ENCODE results near the gene LIMA1. TPM values are rescaled to one million over a fixed set of nuclear protein-coding genes. Genes with fewer than 3 reads are reported as not detected.
"Not testable (repeated sequence)": the region's sequence is repeated elsewhere in the genome, so short reads cannot be mapped to it uniquely, and the experiment has no call there.

Gene LIMA1
- total RNA-seq = 12.6 TPM

DNA sequence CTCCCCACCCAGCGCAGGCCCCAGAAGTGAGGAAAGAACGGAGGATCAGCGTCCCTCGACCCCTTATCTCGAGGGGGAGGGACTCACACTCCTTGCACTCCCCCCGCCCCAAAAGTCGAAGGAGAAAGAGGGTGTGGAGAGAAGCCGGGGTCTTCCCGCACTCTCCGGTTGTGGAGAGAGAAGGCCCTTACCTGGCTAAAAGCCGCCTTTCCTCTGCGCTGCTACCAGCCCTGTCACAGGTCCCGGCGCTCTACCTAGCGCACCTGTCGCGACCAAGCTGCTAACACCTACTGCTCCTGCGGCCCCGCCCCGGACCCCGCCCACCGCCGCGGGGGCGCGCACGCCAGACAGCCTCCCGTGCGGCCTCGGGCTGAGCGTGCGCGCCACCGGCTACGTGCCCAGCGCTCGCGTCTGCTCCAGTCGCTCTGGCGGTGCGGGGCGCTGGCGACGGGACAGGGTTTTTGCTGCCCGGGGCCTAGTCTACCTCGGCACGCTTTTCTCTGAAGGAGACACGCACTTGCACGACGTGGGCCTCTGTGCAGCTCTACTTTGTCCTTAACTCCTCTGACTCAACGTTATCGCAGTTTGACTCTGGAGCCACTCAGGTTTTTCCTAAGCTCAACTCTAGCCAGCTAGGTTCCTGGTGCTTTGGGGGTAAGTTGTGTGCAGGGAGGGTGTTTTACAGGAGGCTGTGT, at the start of gene LIMA1:
Gene LIMA1, minus strand, starts transcription at position 292 of the 695 bp plus-strand sequence. CDS start 34,769 bp downstream, outside the sequence.
- DNase-seq (ENCODE audit: low spot score in 2 of 2) (peak; percentile 85 to 91), FAIRE-seq (no peak)

DNA sequence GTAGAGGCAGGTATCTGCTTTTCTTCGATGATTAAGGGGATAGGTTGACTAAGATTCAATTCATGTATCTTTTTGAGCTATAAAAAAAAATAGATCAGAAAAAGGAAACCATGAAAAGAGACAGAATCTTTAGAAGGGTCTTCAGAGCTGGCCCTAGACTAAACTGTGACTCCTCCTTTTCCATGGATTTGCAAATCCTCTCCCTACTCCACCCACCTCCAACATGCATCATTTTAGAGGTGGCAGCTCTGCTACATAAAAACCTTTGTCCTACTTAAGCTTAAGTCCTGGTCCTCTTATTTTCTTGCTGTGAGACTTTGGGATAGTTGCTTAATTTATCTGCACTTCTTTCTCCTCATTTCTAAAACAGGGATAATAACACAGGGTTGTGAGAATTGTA, 48.4 kb upstream of the LIMA1 start:
- DNase-seq (ENCODE audit: low spot score in 2 of 2) (no peak), FAIRE-seq (no peak)

DNA sequence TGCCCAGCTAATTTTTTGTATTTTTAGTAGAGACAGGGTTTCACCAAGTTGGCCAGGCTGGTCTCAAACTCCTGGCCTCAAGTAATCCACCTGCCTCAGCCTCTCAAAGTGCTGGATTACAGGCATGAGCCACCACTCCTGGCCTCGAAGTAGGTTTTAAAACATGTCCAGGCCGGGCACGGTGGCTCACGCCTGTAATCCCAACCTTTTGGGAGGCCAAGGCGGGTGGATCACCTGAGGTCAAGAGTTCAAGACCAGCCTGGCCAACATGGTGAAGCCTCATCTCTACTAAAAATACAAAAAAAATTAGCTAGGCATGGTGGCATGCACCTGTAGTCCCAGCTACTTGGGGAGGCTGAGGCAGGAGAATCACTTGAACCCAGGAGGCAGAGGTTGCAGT, 45.3 kb upstream of the LIMA1 start:
- not testable (repeated sequence) for DNase-seq (ENCODE audit: low spot score in 2 of 2); FAIRE-seq

DNA sequence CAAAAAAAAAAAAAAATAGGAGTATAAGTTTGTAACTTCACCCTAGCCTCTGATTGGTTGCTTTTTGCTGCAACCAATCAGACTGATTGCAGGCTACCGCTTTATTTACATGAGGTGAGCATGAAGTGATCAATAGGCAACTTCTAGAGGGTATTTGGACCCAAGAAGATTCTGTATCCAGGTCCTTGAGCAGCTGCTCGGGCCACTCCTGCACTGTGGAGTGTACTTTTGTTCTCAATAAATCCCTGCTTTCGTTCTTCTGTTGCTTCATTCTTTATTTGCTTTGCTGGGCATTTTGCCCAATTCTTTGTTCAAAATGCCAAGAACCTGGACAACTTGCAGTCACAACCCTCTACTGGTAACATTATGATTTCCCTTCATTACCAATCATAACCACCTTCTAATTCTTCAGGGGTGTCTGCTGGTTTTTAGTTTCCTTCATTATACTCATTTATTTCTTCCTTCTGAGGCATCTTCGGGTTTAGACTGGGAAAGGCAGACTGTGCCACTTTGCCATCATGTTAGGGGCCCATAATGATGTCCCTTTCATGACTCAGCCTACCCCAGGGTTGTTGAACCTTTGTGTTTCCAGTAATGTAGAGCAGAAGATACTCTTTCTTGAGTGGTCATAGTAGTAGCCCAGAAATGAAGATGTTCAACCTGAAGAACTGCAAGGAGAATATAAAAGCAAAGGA, 43.4 kb upstream of the LIMA1 start:
- FAIRE-seq = no peak
- DNase-seq (ENCODE audit: low spot score in 2 of 2) = no peak

DNA sequence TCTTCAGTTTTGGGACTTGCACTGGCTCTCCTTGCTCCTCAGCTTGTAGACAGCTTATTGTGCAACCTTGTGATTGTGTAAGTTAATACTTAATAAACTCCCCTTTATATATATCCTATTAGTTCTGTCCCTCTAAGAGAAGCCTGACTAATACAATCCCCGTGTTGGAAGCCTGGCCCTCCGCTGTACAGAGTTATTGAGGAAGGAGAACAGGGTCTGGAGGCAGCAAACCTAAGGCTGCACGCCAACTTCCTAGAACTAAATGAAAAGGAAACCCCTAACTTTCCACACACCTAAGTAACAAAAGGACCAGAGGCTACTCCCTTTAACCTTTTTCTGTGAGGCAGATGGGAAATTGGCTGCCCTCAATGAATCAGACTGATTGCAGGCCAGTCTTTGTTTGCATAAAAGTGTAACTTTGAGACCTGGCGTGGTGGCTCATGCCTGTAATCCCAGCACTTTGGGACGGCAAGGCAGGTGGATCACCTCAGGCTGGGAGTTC, 42.6 kb upstream of the LIMA1 start:
- FAIRE-seq (no peak), DNase-seq (ENCODE audit: low spot score in 2 of 2) (no peak)

DNA sequence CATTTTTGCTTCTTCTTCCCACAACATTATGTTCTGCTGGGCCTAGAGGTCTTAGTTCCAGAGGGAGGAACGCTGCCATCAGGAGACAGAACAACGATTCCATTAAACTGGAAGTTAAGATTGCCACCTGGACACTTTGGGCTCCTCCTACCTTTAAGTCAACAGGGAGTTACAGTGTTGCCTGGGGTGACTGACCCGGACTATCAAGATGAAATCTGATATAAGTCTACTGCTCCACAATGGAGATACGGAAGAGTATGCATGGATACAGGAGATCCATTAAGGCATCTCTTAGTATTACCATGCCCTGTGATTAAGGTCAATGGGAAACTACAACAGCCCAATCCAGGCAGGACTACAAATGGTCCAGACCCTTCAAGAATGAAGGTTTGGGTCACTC, 41.5 kb upstream of the LIMA1 start:
- not testable (repeated sequence) for DNase-seq (ENCODE audit: low spot score in 2 of 2); FAIRE-seq

DNA sequence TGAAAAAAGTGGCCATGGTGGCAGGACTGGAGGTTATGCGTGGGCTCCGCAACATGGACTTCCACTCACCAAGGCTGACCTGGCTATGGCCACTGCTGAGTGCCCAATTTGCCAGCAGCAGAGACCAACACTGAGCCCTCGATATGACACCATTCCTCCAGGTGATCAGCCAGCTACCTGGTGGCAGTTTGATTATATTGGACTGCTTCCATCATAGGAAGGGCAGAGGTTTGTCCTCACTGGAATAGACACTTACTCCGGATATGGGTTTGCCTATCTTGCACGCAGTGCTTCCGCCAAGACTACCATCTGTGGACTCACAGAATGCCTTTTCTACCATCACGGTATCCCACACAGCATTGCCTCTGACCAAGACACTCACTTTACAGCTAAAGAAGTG, 40.8 kb upstream of the LIMA1 start:
- FAIRE-seq; DNase-seq (ENCODE audit: low spot score in 2 of 2): not testable (repeated sequence)

DNA sequence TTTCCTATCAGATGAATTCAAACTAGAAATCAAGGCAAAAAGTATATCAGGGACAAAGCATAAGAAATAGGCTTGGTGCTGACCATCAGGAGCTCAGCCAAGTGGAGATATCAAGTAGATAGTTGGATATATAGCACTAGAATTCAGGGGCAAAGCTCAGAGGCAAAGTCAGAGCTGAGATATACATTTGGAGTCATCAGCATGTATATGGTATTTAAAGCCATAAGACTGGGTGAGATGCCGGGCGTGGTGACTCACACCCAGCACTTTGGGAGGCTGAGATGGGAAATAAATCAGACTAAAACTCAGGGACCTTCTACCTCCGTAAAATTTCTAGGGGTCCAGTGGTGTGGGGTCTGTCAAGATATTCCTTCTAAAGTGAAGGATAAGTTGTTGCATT, 38.9 kb upstream of the LIMA1 start:
- FAIRE-seq (no peak), DNase-seq (ENCODE audit: low spot score in 2 of 2) (no peak)

DNA sequence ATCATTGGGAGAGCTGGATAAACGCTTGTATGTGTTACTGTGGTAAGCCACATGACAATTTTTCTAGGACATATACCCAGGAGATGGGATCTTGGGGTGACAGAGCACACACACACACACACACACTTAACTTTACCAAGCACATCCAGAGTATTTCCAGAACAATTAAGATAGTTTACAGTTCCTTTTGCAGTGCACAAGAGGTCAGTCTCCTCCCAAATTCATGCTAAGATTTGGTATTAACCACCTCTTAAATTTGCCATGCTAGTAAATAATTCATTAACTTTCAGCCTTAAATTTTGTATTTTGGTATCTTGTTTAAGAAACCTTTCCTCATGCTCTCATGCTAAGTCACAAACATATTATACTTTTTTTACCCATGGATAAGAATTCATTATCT, 33.9 kb upstream of the LIMA1 start:
- DNase-seq (ENCODE audit: low spot score in 2 of 2) (no peak), FAIRE-seq (no peak)

DNA sequence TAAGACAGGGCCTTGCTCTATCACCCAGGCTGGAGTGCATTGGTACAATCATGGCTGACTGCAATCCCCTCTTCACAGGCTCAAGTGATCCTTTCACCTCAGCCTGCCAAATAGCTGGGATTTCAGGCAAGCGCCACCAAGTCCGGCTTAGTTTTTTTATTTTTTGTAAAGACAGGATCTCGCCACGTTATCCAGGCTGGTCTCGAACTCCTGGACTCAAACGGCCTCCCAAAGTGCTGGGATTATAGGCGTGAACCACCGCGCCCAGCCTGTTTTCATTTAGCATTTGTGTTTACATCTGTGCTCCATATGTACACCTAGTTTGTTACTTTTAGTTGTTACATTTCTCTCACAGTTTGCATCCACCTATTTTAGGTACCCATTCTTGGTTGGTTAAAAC, 32.5 kb upstream of the LIMA1 start:
- FAIRE-seq = no peak
- DNase-seq (ENCODE audit: low spot score in 2 of 2) = no peak

DNA sequence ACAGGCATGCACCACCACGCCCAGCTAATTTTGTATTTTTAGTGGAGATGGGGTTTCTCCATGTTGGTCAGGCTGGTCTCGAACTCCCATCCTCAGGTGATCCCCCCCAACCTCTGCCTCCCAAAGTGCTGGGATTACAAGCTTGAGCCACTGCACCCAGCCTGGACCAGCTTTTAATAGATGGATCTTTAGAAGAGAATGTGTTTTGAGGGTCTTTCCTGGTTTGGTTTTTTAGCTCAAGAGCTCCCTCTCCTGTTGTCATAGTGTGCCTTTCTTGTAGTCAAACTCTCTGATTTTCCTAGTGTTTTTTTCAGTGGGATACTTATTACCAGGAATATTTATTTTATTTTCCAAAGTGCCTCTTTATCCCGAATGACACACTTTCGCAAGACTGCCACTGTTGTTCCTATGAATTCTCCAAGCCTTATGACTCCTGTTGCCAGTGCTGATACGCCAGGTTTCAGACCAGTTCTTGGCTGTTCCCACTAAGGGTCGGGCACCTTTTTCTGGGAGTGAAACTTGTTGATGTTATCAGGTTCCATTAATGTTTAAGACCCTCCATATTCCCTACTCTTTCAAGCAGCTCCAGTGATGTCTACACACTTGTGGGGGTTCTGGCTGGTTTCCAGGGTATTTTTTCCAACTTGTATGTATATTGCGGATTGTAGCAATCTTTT, 31.5 kb upstream of the LIMA1 start:
- peak in 1 of 2 donors; percentile 39 for DNase-seq (ENCODE audit: low spot score in 2 of 2)
- FAIRE-seq = no peak

DNA sequence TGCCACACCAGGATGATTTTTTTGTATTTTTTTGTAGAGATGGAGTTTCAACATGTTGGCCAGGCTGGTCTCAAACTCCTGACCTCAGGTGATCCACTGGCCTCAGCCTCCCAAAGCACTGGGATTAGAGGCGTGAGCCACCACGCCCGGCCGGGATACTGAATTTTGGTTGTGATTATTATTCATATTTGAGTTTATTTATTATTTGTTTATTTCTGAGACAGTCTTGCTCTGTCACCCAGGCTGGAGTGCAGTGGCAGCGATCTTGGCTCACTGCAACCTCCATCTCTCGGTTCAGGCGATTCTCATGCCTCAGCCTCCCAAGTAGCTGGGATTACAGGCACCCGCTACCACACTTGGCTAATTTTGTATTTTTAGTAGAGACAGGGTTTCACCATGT, 30.7 kb upstream of the LIMA1 start:
- FAIRE-seq; DNase-seq (ENCODE audit: low spot score in 2 of 2): not testable (repeated sequence)

DNA sequence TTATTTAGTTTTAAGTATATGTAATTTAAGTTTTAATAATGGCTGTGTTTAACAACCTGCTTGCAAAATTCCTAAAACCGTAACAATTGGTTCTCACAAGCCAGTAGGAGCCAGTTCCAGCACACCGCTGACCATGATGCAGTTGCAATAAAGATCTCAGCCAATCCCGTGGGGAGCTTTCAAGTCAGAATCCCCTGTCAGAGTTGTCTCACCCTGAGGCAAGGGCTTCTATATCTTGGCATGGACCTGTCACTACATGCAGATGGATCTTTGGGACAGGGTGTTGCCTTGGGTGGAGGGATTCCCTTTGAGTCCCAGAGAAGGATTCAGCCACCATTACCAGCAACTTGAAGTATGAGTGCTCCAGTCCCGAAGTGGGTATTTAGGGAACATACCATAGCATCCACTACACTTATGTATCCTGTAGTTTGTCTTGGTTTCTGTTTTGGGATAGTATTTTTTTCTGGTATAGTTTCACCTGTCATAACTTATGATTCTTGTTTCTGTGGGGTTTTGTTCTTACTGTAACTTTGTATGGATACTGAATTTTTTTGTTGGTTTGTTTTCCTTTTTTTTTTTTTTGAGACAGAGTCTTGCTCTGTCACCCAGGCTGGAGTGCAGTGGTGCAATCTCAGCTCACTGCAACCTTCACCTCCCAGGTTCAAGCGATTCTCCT, 30.1 kb upstream of the LIMA1 start:
- FAIRE-seq = no peak
- no peak for DNase-seq (ENCODE audit: low spot score in 2 of 2)

DNA sequence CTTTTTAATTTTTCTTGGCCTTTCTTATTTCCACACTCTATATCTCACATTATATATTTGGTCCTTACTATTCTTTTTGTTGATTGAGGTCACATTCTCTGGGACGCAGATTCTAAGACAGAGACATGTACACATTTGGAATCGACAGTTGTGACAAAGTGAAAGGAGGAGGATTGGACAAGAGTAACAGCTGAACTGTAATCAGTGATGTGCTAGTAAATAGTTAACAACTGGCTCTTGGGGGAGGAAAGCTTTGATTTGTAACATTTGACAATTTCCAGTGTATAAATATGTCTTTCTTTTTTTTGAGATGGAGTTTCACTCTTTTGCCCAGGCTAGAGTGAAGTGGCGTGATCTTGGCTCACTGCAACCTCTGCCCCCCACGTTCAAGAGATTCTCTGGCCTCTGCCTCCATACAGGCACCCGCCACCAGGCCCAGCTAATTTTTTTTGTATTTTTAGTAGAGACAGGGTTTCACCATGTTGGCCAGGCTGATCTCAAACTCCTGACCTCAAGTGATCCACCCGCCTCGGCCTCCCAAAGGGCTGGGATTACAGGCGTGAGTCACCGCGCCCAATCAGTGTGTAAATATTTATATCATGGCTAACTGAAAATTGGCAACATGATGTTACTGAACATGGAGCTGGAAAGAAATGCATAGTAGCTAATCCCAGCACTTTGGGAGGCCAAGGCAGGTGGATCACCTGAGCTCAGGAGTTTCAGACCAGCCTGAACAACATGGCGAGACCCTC, 28.7 kb upstream of the LIMA1 start:
- not testable (repeated sequence) for DNase-seq (ENCODE audit: low spot score in 2 of 2); FAIRE-seq

DNA sequence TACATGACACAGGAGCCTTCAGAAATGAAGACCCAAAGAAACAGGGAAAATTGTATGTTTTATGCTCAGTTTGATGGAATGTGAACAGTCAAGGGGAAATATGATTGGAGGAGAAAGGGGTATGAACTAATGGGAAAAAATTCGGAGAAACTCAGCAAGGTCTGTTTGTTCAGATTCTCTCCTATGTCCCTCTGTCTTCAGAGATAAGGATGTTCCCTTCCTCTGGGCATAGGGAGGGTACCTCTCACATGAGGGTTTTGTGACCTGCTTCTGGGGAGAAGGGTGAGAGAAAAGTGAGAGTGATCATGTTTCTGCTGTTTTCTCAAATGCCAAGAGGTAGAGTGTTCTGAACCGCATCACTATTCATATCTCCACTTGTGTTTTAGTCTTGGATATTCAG, 26.6 kb upstream of the LIMA1 start:
- no peak for DNase-seq (ENCODE audit: low spot score in 2 of 2)
- FAIRE-seq = no peak

DNA sequence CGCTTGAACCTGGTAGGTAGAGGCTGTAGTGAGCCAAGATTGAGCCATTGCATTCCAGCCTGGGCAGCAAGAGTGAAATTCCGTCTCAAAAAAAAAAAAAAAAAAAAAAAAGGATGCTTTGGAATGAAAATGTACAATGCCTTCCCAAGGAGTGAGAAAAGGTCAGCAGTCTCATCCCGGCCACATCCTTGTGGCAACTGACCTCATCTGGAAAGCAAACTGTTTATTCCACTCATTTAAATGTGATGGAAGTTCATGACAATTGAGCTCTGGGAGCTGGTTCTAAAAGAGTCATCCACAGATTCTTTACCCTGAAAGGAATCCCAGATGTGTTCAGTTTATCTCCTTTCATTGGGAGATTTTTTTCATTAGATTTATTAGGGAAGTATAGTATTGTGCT, 19.4 kb upstream of the LIMA1 start:
- DNase-seq (ENCODE audit: low spot score in 2 of 2) (no peak), FAIRE-seq (no peak)

DNA sequence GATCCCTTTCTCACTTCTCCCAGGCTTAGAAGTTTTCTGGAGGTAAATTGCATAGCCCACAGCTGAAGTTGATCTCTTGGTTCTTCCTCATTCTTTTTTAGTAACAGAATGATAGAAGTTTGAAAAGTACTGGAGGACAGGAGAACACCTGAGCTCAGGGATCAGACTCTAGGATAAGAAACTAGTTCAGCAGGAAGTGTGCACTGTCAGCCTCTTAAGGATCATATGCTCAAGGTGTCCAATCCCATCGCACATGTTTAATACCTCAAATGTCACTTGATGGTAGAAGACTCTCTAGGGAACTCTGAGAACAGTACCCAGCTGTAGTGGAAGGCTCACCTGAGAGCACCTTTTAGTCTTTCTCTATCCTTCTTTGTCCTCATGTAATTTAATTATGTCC, 14.7 kb upstream of the LIMA1 start:
- FAIRE-seq = no peak
- DNase-seq (ENCODE audit: low spot score in 2 of 2) = no peak

DNA sequence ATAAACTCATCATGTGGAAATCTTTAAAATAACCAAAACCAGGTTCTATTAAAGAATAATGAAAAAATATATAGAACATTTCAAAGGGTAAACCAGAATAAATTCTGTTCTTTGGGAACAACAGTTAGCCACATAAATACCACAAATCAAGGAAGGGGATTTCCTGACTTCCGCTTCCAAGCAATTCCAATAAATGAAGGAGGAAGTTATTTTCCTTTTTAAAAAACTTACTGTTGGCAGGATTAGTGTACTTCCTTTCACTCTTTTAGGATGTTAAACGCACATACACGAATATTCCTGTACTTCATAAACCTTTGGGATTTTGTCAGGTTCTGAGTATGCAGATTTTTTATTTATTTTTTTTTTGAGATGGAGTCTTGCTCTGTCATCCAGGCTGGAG, 13.7 kb upstream of the LIMA1 start:
- FAIRE-seq (no peak), DNase-seq (ENCODE audit: low spot score in 2 of 2) (no peak)

DNA sequence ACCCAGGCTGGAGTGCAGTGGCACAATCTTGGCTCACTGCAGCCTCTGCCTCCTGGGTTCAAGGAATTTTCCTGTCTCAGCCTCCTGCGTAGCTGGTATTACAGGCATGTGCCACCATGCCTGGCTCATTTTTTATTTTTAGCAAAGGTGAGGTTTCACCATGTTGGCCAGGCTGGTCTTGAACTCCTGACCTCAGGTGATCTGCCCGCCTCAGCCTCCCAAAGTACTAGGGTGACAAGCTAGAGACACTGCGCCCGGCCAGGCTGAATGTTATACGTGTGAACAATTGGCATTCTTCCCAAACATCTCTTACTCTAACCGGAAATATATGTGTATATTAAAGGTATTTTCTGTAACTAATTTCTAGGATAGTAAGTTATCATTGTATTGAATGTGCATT, 13.2 kb upstream of the LIMA1 start:
- FAIRE-seq (no peak), DNase-seq (ENCODE audit: low spot score in 2 of 2) (no peak)

DNA sequence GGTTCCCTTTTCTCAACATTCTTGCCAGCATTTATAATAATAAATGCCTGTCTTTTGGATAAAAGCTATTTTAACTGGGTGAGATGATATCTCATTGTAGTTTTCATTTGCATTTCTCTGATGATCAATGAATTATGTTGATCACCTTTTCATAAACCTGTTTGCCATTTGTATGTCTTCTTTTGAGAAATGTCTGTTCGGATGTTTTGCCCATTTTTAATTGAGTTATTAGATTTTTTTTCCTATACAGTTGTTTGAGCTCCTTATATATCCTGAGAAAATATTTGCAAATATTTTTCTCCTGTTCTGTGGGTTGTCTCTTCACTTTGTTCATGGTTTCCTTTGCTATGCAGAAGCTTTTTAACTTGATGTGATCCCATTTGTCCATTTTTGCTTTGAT, 8.1 kb upstream of the LIMA1 start:
- DNase-seq (ENCODE audit: low spot score in 2 of 2) = no peak
- no peak for FAIRE-seq
